HepG2 (cell line): ENCODE results near the gene NOP9. TPM values are rescaled to one million over a fixed set of nuclear protein-coding genes. Genes with fewer than 3 reads are reported as not detected.

ENCODE experiments used
- ADNP ChIP-seq: sonication (generic); formaldehyde crosslinking; IDR thresholded peaks from 2 replicates; pipeline ENCODE4 v1.4.0; 2020; ENCODE audit warnings: missing genetic modification reagents
- AKAP8 ChIP-seq: sonication (generic); formaldehyde crosslinking; IDR thresholded peaks from 2 replicates; pipeline ENCODE4 v1.5.1; 2020; ENCODE audit warnings: mild to moderate bottlenecking, missing genetic modification reagents
- CBX1 ChIP-seq: IDR thresholded peaks from one replicate; pipeline ENCODE4 v1.6.1; 2016; ENCODE audit warnings: antibody characterized with exemption, low read depth
- CC2D1A ChIP-seq: sonication (generic); formaldehyde crosslinking; IDR thresholded peaks from 2 replicates; pipeline ENCODE4 v1.8.1; 2023; ENCODE audit warnings: mild to moderate bottlenecking, missing genetic modification reagents
- HBP1 ChIP-seq: IDR thresholded peaks from 2 replicates; pipeline ENCODE4 v1.6.1; 2016; ENCODE audit warnings: low read depth, control low read depth
- HMG20B ChIP-seq: conservative IDR thresholded peaks from 2 replicates; pipeline ENCODE4 v1.6.1; 2016; ENCODE audit warnings: missing genetic modification reagents, missing compliant biosample characterization
- KAT2B ChIP-seq: fragments of 150-350 bp; IDR thresholded peaks from 2 replicates; pipeline ENCODE4 v1.6.1; 2014; ENCODE audit warnings: low read depth, low read length, borderline replicate concordance
- MEF2D ChIP-seq: sonication (generic); formaldehyde crosslinking; IDR thresholded peaks from 2 replicates; pipeline ENCODE4 v1.5.1; 2020; ENCODE audit warnings: mild to moderate bottlenecking, missing genetic modification reagents
- SRSF1 ChIP-seq: fragments of 200-400 bp; formaldehyde crosslinking; optimal IDR thresholded peaks from 2 replicates; pipeline ENCODE3; 2017; ENCODE audit warnings: mild to moderate bottlenecking, low read depth, low read length, moderate library complexity
- TOE1 ChIP-seq: sonication (generic); formaldehyde crosslinking; IDR thresholded peaks from 2 replicates; pipeline ENCODE4 v1.4.0; 2020; ENCODE audit warnings: mild to moderate bottlenecking, missing genetic modification reagents
- ZNF430 ChIP-seq: sonication (generic); formaldehyde crosslinking; IDR thresholded peaks from 2 replicates; pipeline ENCODE4 v1.9.0; 2021; ENCODE audit warnings: mild to moderate bottlenecking, missing genetic modification reagents
- ZNF431 ChIP-seq: sonication (generic); formaldehyde crosslinking; IDR thresholded peaks from 2 replicates; pipeline ENCODE4 v1.9.0; 2022; ENCODE audit warnings: missing genetic modification reagents, low read depth, mild to moderate bottlenecking, borderline replicate concordance
- ZNF609 ChIP-seq: sonication (generic); formaldehyde crosslinking; IDR thresholded peaks from 2 replicates; pipeline ENCODE4 v1.4.0; 2020; ENCODE audit warnings: mild to moderate bottlenecking, missing genetic modification reagents, borderline replicate concordance
- ZNF704 ChIP-seq: sonication (generic); formaldehyde crosslinking; IDR thresholded peaks from 2 replicates; pipeline ENCODE4 v1.8.1; 2023; ENCODE audit warnings: mild to moderate bottlenecking, inconsistent platforms, moderate library complexity, missing genetic modification reagents, borderline replicate concordance
- ZNF710 ChIP-seq: sonication (generic); formaldehyde crosslinking; IDR thresholded peaks from 2 replicates; pipeline ENCODE4 v1.5.0; 2020; ENCODE audit warnings: mild to moderate bottlenecking, missing genetic modification reagents, borderline replicate concordance
- ZNF713 ChIP-seq: sonication (generic); formaldehyde crosslinking; IDR thresholded peaks from 2 replicates; pipeline ENCODE4 v1.4.0; 2020; ENCODE audit warnings: mild to moderate bottlenecking, missing genetic modification reagents
- polyA plus RNA-seq, 8 experiments: library from polyadenylated mRNA; depleted of rRNA in 3 of 8; stranded (reverse) in 7 of 8; unstranded in 1 of 8; fragments of >200 nt; fragmentation: Illumina TruSeq in 4 of 8; extraction: Trizol in 4 of 8; gene quantifications; 2 replicates each; pipeline versions ENCODE4 v1.2.1 to v1.2.3, GENCODE V29; 2011 to 2016; ENCODE audit warnings: low read depth in 4 of 8, missing spikeins in 1 of 8, mixed read lengths in 1 of 8; ENCODE audit not compliant: insufficient read depth in 1 of 8
- total RNA-seq, 5 experiments: library from RNA; depleted of rRNA; stranded (reverse); fragments of >200 nt; fragmentation: Illumina TruSeq; extraction: Trizol; gene quantifications; 2 replicates each; pipeline ENCODE4 v1.2.3, GENCODE V29; 2016; ENCODE audit warnings: low read depth in 1 of 5

The NOP9 gene
- total and polyA plus RNA-seq, 2 of the 13 experiments (the other 11 are each of a cell fraction or from before 2014, with no cell fraction given) = 24.5 to 61.6 TPM

GRCh38 chr14:24283796-24284460 lies 15.7 kb upstream of the NOP9 start (continued):
- TF ChIP-seq ZNF609 (CRISPR knock-in tag) (no peak), ZNF710 (CRISPR knock-in tag) (no peak), MEF2D (CRISPR knock-in tag) (no peak), ZNF430 (CRISPR knock-in tag) (no peak), HMG20B (CRISPR knock-in tag) (no peak), ZNF704 (CRISPR knock-in tag) (no peak), KAT2B (peak; percentile 17; the same call in 1 of the 2 replicates), CC2D1A (CRISPR knock-in tag) (no peak), HBP1 (CRISPR knock-in tag) (no peak), ZNF431 (CRISPR knock-in tag) (no peak), TOE1 (CRISPR knock-in tag) (no peak), ZNF713 (CRISPR knock-in tag) (no peak), SRSF1 (no peak), AKAP8 (CRISPR knock-in tag) (peak; percentile 18; the same call in 1 of the 2 replicates), CBX1 (no peak), ADNP (CRISPR knock-in tag) (no peak)
